NB4 (cell line): Measurements from ENCODE around the gene ABHD17C.

ENCODE experiments used
- DNase-seq: peaks from one replicate; pipeline ENCODE4 v3.0.0; 2010; ENCODE audit warnings: low read depth
- H3K4me3 ChIP-seq: one replicate; pipeline ENCODE4 v1.5.1; 2011; ENCODE audit warnings: mild to moderate bottlenecking, low read depth, low read length, moderate library complexity
- MYC ChIP-seq: IDR thresholded peaks from 2 replicates; pipeline ENCODE4 v1.6.1; 2011; ENCODE audit warnings: low read depth, low read length
- POLR2A ChIP-seq: IDR thresholded peaks from 2 replicates; pipeline ENCODE4 v1.6.1; 2011; ENCODE audit warnings: mild to moderate bottlenecking; ENCODE audit not compliant: insufficient read length; ENCODE audit errors: extremely low read depth
- TF ChIP-seq, protein P1 (sequence below): IDR thresholded peaks from 2 replicates; pipeline ENCODE4 v1.6.1; 2011; ENCODE audit warnings: low read depth, low read length
- TF ChIP-seq, protein P2 (sequence below): IDR thresholded peaks from one replicate; pipeline ENCODE4 v1.5.1; 2012; ENCODE audit warnings: low read depth, low read length

Gene ABHD17C

DNA sequence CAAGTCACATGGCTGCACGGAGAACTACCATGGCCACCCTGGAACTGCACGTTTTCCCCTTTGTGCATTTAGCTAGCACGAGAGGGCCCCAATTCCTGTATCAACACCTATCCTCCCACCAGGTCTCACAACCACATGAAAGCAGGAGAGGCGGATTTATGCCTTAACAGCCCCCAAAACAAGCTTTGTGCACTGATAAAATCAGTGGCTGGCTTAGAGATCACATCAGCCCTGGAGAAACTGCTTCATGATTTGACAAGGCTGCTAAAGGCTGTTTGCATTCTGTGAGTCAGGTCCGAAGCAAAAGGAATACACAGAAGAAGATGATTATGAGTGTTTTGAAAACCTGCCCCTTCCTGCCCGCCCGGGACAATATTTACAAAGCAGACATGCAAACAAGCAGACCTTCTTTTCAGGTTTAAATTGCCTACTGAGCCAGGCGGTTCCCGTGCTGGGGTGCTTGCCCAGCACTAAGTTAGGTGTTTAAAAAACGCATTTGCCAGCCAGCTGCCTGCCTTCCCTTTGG, 109.9 kb downstream of the ABHD17C start:
- DNase-seq, result no peak
- H3K4me3 ChIP-seq, result no peak overlapping the region
- TF ChIP-seq, protein P1, sequence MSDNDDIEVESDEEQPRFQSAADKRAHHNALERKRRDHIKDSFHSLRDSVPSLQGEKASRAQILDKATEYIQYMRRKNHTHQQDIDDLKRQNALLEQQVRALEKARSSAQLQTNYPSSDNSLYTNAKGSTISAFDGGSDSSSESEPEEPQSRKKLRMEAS, result no peak
- no peak for TF ChIP-seq MYC
- no peak for TF ChIP-seq POLR2A
- TF ChIP-seq, protein P2, sequence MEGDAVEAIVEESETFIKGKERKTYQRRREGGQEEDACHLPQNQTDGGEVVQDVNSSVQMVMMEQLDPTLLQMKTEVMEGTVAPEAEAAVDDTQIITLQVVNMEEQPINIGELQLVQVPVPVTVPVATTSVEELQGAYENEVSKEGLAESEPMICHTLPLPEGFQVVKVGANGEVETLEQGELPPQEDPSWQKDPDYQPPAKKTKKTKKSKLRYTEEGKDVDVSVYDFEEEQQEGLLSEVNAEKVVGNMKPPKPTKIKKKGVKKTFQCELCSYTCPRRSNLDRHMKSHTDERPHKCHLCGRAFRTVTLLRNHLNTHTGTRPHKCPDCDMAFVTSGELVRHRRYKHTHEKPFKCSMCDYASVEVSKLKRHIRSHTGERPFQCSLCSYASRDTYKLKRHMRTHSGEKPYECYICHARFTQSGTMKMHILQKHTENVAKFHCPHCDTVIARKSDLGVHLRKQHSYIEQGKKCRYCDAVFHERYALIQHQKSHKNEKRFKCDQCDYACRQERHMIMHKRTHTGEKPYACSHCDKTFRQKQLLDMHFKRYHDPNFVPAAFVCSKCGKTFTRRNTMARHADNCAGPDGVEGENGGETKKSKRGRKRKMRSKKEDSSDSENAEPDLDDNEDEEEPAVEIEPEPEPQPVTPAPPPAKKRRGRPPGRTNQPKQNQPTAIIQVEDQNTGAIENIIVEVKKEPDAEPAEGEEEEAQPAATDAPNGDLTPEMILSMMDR, result no peak
